Keratinocyte (primary cell): ENCODE data around the gene TLX2. TPM values are rescaled to one million over a fixed set of nuclear protein-coding genes. Genes with fewer than 3 reads are reported as not detected.

ENCODE experiments used
- DNase-seq: peaks from one replicate; pipeline ENCODE4 v3.0.0-alpha.2; 2011; ENCODE audit warnings: low read depth, missing footprints, low spot score
- FAIRE-seq: peaks from 2 replicates; lab custom pipeline; 2011; peaks lifted over from hg19 to GRCh38; lab: Jason Lieb, UNC
- H2AFZ ChIP-seq: 2 replicates; pipeline ENCODE4 v1.6.0; 2012; ENCODE audit warnings: low read length, control low read depth, inconsistent platforms; ENCODE audit not compliant: control insufficient read depth
- H3K27ac ChIP-seq: 2 replicates; pipeline ENCODE4 v1.5.1; 2011; ENCODE audit warnings: low read length; ENCODE audit not compliant: control insufficient read depth, insufficient read depth
- H3K27me3 ChIP-seq: 3 replicates; pipeline ENCODE4 v1.6.0; 2011; ENCODE audit warnings: low read length; ENCODE audit not compliant: control insufficient read depth, insufficient read depth; ENCODE audit errors: extremely low read depth
- H3K36me3 ChIP-seq, 2 experiments: 2 replicates in 1 of 2; 3 replicates in 1 of 2; pipeline ENCODE4 v1.5.1; 2011; ENCODE audit warnings: low read length in 2 of 2, mild to moderate bottlenecking in 1 of 2; ENCODE audit not compliant: control insufficient read depth in 2 of 2, insufficient read depth in 2 of 2; ENCODE audit errors: extremely low read depth in 1 of 2
- H3K4me1 ChIP-seq: 3 replicates; pipeline ENCODE4 v1.5.1; 2011; ENCODE audit warnings: low read length; ENCODE audit not compliant: control insufficient read depth, insufficient read depth; ENCODE audit errors: extremely low read depth
- H3K4me2 ChIP-seq: 3 replicates; pipeline ENCODE4 v1.6.0; 2011; ENCODE audit warnings: low read depth, low read length; ENCODE audit not compliant: control insufficient read depth, insufficient read depth; ENCODE audit errors: extremely low read depth
- H3K4me3 ChIP-seq, 3 experiments: fragments of 200-600 bp in 1 of 3; sonication (generic) in 1 of 3; 2 replicates in 2 of 3; 3 replicates in 1 of 3; pipeline ENCODE4 v1.5.1; 2011 to 2016; ENCODE audit warnings: low read length in 3 of 3, mild to moderate bottlenecking in 3 of 3, control low read depth in 2 of 3, inconsistent platforms in 1 of 3, low read depth in 1 of 3, mixed read lengths in 1 of 3, mixed run types in 1 of 3, moderate library complexity in 1 of 3; ENCODE audit not compliant: control insufficient read depth in 2 of 3, insufficient read depth in 2 of 3; ENCODE audit errors: extremely low read depth in 1 of 3
- H3K79me2 ChIP-seq: 2 replicates; pipeline ENCODE4 v1.6.0; 2012; ENCODE audit warnings: low read length; ENCODE audit not compliant: control insufficient read depth, insufficient read depth
- H3K9ac ChIP-seq: 3 replicates; pipeline ENCODE4 v1.6.0; 2011; ENCODE audit warnings: low read length; ENCODE audit not compliant: control insufficient read depth, insufficient read depth; ENCODE audit errors: extremely low read depth
- H3K9me1 ChIP-seq: 3 replicates; pipeline ENCODE4 v1.6.0; 2011; ENCODE audit warnings: low read length; ENCODE audit not compliant: control insufficient read depth, insufficient read depth; ENCODE audit errors: extremely low read depth
- H3K9me3 ChIP-seq: 2 replicates; pipeline ENCODE4 v1.5.1; 2012; ENCODE audit warnings: low read depth, low read length; ENCODE audit not compliant: control insufficient read depth
- H4K20me1 ChIP-seq: 3 replicates; pipeline ENCODE4 v1.6.0; 2011; ENCODE audit warnings: low read length; ENCODE audit not compliant: control insufficient read depth, insufficient read depth; ENCODE audit errors: extremely low read depth
- EZH2 ChIP-seq: IDR thresholded peaks from one replicate; pipeline ENCODE4 v1.6.1; 2012; ENCODE audit warnings: inconsistent platforms, mild to moderate bottlenecking, low read length, moderate library complexity
- dilution Hi-C: fragments of 300-500 bp; cut with MboI; formaldehyde crosslinking; loops from one replicate; pipeline ENCODE4 v1.7.0; 2020; ENCODE audit warnings: low sequenced_read_pairs; ENCODE audit not compliant: extremely low pct_ligation_motif_present
- polyA plus RNA-seq, 5 experiments: library from polyadenylated mRNA; depleted of rRNA in 3 of 5; stranded (reverse) in 3 of 5; stranded (forward) in 1 of 5; unstranded in 1 of 5; fragments of >200 nt; gene quantifications; 1 replicate in 1 of 5; 2 replicates in 3 of 5; 3 replicates in 1 of 5; pipeline versions ENCODE4 v1.2.1 to v1.2.3, GENCODE V29; 2011 to 2012; ENCODE audit warnings: missing spikeins in 2 of 5, low read depth in 1 of 5, low replicate concordance in 1 of 5
- TF ChIP-seq, protein P1 (sequence below), 3 experiments: IDR thresholded peaks in 1 of 3; conservative IDR thresholded peaks in 1 of 3; optimal IDR thresholded peaks in 1 of 3; 2 replicates in 2 of 3; 3 replicates in 1 of 3; pipeline versions ENCODE3 to v1.5.1; 2011; ENCODE audit warnings: low read length in 3 of 3, mild to moderate bottlenecking in 3 of 3, moderate library complexity in 2 of 3, control low read depth in 1 of 3, inconsistent platforms in 1 of 3; ENCODE audit not compliant: insufficient read depth in 2 of 3; ENCODE audit errors: extremely low read depth in 1 of 3

Gene TLX2
- polyA plus RNA-seq, 1 donor (not counting 4 experiments of a cell fraction or from before 2014, with no cell fraction given), result not detected

DNA sequence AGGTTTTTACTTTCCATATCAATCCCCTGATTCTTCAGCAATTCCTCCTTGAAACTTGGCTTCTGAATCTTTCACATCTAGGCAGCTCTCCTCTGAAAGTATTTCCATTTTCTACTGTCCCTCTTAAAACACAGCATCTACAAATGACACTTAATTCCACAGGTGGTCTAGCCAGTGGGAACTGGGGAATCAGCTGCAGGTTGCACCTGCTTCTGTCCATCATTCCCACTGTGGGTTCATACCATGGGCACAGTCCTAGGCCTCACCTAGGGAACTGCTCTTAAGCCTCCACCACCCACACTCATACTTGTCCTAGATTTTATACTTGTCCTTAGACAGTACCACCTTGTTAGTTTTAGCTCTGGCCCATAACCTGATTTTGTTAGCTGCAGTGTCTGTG, 37.3 kb downstream of the TLX2 start:
- no peaks in the 10 kb centered on the region for H3K79me2 ChIP-seq
- no peaks in the 10 kb centered on the region for H3K9me3 ChIP-seq
- H3K27me3 ChIP-seq, result peaks cover 16% of the 10 kb centered on the region
- H3K4me1 ChIP-seq, result peaks cover 12% of the 10 kb centered on the region
- no peak for DNase-seq
- no peak for FAIRE-seq
- TF ChIP-seq, protein P1, sequence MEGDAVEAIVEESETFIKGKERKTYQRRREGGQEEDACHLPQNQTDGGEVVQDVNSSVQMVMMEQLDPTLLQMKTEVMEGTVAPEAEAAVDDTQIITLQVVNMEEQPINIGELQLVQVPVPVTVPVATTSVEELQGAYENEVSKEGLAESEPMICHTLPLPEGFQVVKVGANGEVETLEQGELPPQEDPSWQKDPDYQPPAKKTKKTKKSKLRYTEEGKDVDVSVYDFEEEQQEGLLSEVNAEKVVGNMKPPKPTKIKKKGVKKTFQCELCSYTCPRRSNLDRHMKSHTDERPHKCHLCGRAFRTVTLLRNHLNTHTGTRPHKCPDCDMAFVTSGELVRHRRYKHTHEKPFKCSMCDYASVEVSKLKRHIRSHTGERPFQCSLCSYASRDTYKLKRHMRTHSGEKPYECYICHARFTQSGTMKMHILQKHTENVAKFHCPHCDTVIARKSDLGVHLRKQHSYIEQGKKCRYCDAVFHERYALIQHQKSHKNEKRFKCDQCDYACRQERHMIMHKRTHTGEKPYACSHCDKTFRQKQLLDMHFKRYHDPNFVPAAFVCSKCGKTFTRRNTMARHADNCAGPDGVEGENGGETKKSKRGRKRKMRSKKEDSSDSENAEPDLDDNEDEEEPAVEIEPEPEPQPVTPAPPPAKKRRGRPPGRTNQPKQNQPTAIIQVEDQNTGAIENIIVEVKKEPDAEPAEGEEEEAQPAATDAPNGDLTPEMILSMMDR (optimal IDR thresholded peaks at IDR 0.05 in 1 of 3, IDR thresholded peaks at IDR 0.05 in 1 of 3, conservative IDR thresholded peaks at IDR 0.05 in 1 of 3; ENCODE audit: extremely low read depth in 1 of 3, insufficient read depth in 2 of 3, low read length in 3 of 3), result no peak
- TF ChIP-seq EZH2, result no peak
- H4K20me1 ChIP-seq, result no peaks in the 10 kb centered on the region
- H3K36me3 ChIP-seq, result no peaks in the 10 kb centered on the region
- H3K9me1 ChIP-seq, result no peaks in the 10 kb centered on the region
- no peak overlapping the region for H3K4me3 ChIP-seq
- no peak overlapping the region for H3K27ac ChIP-seq
- no peak overlapping the region for H2AFZ ChIP-seq
- H3K9ac ChIP-seq, result no peak overlapping the region
- dilution Hi-C loops, result no loop called here
- H3K4me2 ChIP-seq, result no peak overlapping the region

DNA sequence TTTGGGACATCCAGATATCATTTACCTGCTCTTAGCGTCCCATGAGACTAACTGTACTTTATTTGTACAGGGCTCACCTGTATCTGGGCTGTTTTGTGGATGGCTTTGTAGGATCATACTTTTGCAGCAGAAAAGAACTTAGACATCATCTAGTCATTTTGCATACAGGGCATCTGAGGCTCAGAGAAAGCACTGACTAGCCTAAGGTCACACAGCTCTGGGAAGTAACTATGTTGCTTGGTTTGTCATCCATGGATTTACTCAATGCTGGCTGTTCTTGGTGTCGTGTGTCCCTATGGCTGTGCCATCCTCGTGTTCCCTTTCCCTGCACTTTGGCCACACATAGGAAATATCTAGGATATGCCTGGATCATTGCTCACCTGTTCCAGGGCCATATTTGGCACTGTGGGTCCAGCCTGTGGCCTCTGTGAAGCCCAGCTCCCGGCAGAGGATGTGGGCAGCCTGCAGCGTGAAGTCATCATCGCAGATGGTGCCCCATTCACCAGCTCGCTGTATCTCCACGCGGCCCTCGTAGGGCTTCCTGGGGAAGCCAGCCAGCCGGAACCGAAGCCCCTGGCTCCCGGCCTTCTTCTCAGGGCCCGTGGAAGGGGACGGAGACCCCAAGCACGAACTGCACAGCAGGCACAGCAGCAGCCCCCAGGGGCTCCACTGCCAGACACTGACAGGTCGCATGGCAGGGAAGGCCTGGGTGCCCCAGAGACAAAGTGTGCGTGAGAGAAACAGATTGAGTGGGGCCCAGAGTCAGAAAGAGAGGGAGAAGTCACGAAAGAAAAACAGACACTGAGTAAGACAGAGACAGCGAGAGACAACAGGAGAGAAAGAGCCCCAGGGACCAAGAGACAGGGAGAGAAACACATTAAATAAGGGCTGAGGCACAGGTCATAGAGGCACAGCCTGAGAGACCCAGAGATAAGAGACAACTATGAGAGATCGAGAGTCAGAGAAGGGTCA, 38.0 kb downstream of the TLX2 start:
- Histone ChIP-seq H3K36me3 (no peaks in the 10 kb centered on the region), H3K4me2 (no peak overlapping the region), H3K9ac (no peak overlapping the region), H3K4me3 (no peak overlapping the region), H3K27me3 (peaks cover 16% of the 10 kb centered on the region), H2AFZ (no peak overlapping the region), H4K20me1 (no peaks in the 10 kb centered on the region), H3K9me1 (no peaks in the 10 kb centered on the region), H3K4me1 (peaks cover 12% of the 10 kb centered on the region), H3K9me3 (no peaks in the 10 kb centered on the region), H3K79me2 (no peaks in the 10 kb centered on the region), H3K27ac (no peak overlapping the region)
- FAIRE-seq (no peak), DNase-seq (no peak)
- dilution Hi-C loops, result no loop called here
- TF ChIP-seq, protein P1 (optimal IDR thresholded peaks at IDR 0.05 in 1 of 3, IDR thresholded peaks at IDR 0.05 in 1 of 3, conservative IDR thresholded peaks at IDR 0.05 in 1 of 3; ENCODE audit: extremely low read depth in 1 of 3, insufficient read depth in 2 of 3, low read length in 3 of 3), result no peak
- TF ChIP-seq EZH2, result no peak
